SK-N-SH treated with all-trans-retinoic acid at 6 μM for 48 hours (cell line): ENCODE data around the gene SLC7A5.

ENCODE experiments used
- ARNTL ChIP-seq: fragments of 450-650 bp; formaldehyde crosslinking; IDR thresholded peaks from 2 replicates; pipeline ENCODE4 v1.5.0; 2020; ENCODE audit warnings: low read depth, mild to moderate bottlenecking, moderate library complexity, borderline replicate concordance
- CSRNP3 ChIP-seq: fragments of 250-450 bp; sonication (Bioruptor Pico); IDR thresholded peaks from 2 replicates; pipeline ENCODE4 v1.5.1; 2021; ENCODE audit warnings: mild to moderate bottlenecking, moderate library complexity
- TSHZ2 ChIP-seq: fragments of 250-450 bp; sonication (Bioruptor Pico); IDR thresholded peaks from 2 replicates; pipeline ENCODE4 v1.5.0; 2020; ENCODE audit warnings: mild to moderate bottlenecking, moderate library complexity
- TF ChIP-seq, protein P1 (sequence below): fragments of 250-450 bp; sonication (Bioruptor Pico); IDR thresholded peaks from 2 replicates; pipeline ENCODE4 v1.8.0; 2020; ENCODE audit warnings: mild to moderate bottlenecking, moderate library complexity, borderline replicate concordance
- TF ChIP-seq, protein P2 (sequence below): fragments of 250-450 bp; sonication (Bioruptor Pico); IDR thresholded peaks from 2 replicates; pipeline ENCODE4 v1.8.0; 2021; ENCODE audit warnings: low read depth, mild to moderate bottlenecking, moderate library complexity, borderline replicate concordance

DNA sequence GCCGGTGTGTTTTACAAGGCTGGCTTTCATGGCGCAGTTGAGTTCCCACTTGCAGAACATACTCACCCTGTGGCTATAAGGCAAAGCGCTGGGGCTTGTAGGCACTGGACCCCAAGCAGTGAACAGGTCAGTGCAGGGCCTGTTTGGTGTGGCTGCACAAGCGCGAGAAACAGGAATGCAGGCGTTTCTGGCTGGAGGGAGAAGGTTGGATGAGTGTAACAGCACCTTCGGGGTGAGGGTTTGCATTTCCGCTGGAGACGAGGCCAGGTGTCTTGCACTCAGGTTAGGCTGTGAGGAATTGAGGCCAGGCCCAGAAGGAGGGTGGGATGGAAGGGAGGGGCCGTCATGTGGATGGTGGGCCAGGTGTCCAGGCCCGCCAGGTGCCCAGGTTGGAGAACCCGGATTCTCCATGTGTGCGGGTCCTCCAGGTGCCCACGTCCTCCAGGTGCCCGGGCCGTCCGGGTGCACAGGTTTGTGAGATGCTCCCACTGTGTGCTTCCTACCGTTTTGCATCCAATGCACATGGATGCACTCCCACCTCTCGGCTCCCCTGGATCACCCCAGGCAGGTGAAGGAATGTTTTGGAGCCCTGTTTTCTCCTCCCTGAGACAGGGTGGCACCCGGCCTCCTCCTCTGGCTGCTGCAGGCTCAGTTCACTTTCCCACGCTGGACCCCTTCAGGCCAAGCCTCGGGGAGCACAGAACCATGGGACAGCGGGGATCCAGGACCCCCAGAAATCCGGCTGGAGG lies 46.0 kb downstream of the SLC7A5 start:
- TF ChIP-seq, protein P1, sequence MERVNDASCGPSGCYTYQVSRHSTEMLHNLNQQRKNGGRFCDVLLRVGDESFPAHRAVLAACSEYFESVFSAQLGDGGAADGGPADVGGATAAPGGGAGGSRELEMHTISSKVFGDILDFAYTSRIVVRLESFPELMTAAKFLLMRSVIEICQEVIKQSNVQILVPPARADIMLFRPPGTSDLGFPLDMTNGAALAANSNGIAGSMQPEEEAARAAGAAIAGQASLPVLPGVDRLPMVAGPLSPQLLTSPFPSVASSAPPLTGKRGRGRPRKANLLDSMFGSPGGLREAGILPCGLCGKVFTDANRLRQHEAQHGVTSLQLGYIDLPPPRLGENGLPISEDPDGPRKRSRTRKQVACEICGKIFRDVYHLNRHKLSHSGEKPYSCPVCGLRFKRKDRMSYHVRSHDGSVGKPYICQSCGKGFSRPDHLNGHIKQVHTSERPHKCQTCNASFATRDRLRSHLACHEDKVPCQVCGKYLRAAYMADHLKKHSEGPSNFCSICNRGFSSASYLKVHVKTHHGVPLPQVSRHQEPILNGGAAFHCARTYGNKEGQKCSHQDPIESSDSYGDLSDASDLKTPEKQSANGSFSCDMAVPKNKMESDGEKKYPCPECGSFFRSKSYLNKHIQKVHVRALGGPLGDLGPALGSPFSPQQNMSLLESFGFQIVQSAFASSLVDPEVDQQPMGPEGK (CRISPR knock-in tag), result no peak
- TF ChIP-seq CSRNP3 (CRISPR knock-in tag) (no peak), ARNTL (no peak), TSHZ2 (no peak)
- TF ChIP-seq, protein P2, sequence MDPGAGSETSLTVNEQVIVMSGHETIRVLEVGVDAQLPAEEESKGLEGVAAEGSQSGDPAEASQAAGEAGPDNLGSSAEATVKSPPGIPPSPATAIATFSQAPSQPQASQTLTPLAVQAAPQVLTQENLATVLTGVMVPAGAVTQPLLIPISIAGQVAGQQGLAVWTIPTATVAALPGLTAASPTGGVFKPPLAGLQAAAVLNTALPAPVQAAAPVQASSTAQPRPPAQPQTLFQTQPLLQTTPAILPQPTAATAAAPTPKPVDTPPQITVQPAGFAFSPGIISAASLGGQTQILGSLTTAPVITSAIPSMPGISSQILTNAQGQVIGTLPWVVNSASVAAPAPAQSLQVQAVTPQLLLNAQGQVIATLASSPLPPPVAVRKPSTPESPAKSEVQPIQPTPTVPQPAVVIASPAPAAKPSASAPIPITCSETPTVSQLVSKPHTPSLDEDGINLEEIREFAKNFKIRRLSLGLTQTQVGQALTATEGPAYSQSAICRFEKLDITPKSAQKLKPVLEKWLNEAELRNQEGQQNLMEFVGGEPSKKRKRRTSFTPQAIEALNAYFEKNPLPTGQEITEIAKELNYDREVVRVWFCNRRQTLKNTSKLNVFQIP, result no peak
